ENCODE results near the gene RBM27.

DNA sequence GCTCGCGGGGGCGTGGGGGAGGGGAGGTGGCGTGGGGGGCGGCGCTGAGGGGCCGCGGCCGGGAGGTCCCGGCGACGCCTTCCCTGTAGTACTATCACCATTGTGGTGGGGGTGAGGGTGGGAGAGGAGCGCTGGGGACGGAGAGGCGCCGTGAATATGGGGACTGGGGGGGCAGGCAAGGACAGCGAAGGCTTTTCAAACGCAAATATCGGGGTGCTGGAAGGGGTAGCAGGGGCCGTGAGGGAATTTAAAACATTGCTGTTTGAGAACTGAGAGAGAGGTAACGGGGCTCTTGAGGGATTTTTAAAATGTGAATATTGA is 427 bp downstream of the RBM27 start:
- TF ChIP-seq, protein P1, sequence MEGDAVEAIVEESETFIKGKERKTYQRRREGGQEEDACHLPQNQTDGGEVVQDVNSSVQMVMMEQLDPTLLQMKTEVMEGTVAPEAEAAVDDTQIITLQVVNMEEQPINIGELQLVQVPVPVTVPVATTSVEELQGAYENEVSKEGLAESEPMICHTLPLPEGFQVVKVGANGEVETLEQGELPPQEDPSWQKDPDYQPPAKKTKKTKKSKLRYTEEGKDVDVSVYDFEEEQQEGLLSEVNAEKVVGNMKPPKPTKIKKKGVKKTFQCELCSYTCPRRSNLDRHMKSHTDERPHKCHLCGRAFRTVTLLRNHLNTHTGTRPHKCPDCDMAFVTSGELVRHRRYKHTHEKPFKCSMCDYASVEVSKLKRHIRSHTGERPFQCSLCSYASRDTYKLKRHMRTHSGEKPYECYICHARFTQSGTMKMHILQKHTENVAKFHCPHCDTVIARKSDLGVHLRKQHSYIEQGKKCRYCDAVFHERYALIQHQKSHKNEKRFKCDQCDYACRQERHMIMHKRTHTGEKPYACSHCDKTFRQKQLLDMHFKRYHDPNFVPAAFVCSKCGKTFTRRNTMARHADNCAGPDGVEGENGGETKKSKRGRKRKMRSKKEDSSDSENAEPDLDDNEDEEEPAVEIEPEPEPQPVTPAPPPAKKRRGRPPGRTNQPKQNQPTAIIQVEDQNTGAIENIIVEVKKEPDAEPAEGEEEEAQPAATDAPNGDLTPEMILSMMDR (optimal IDR thresholded peaks at IDR 0.05 in 1 of 3, IDR thresholded peaks at IDR 0.05 in 1 of 3, conservative IDR thresholded peaks at IDR 0.05 in 1 of 3; ENCODE audit: extremely low read depth in 1 of 3, insufficient read depth in 2 of 3, low read length in 3 of 3): no peak
- TF ChIP-seq EZH2 (IDR thresholded peaks at IDR 0.05; ENCODE audit: low read length): no peak
